Epithelial cell of esophagus (primary cell): ENCODE data around the gene KDM3B.
"Not testable (repeated sequence)": the region's sequence is repeated elsewhere in the genome, so short reads cannot be mapped to it uniquely, and the experiment has no call there.

ENCODE experiments used
- DNase-seq: peaks from one replicate; pipeline ENCODE4 v3.0.0; 2010; ENCODE audit warnings: low read depth
- H3K4me3 ChIP-seq: 2 replicates; pipeline ENCODE4 v1.5.1; 2011; ENCODE audit warnings: mild to moderate bottlenecking, low read length, control low read depth
- CTCF ChIP-seq: IDR thresholded peaks from 2 replicates; pipeline ENCODE4 v1.5.1; 2011; ENCODE audit warnings: low read depth, mild to moderate bottlenecking, low read length, control low read depth, inconsistent platforms; ENCODE audit not compliant: insufficient read depth; ENCODE audit errors: missing control alignments

KDM3B gene

GRCh38 chr5:138471052-138471361 is 118.5 kb downstream of the KDM3B start:
- peak; percentile 89 for DNase-seq
- H3K4me3 ChIP-seq = no peak overlapping the region
- no peak for TF ChIP-seq CTCF

- no peak overlapping the region for H3K4me3 ChIP-seq
- DNase-seq = no peak
- TF ChIP-seq CTCF = no peak
These were observed 119.9 kb downstream of the KDM3B start for GRCh38 chr5:138472353-138472752.

GRCh38 chr5:138473151-138473550 is 120.7 kb downstream of the KDM3B start:
- DNase-seq, H3K4me3 ChIP-seq: not testable (repeated sequence)

GRCh38 chr5:138476918-138477317 is 124.4 kb downstream of the KDM3B start:
- no peak overlapping the region for H3K4me3 ChIP-seq
- no peak for DNase-seq

DNA sequence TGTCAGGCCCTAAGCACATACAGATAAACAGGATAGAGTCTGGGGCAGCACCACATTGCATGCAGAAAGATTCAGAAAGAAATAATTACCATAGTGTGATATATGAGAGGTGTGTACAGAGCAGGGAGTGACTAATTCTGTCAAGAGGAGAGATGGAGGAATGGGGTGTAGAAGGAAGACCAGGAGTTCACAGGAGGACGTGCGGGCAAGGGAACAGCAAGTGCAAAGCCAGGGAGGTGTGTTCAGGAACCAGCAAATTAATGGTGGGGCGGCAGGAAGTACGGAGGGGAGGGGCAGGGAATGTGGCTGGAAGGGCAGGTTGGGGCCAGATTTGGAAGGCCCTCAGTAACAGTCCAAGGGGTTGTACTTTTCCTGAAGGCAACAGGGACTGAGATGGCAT is 130.2 kb downstream of the KDM3B start:
- TF ChIP-seq CTCF = no peak

More at GRCh38 chr5:138476918-138477317, 124.4 kb downstream of the KDM3B start:
- TF ChIP-seq CTCF = no peak

More for the DNA sequence above, 130.2 kb downstream of the KDM3B start:
- DNase-seq = peak; percentile 78
- no peak overlapping the region for H3K4me3 ChIP-seq
